GM12801 (cell line): ENCODE results near the gene PLCB4.

Source experiments
- CTCF ChIP-seq: IDR thresholded peaks from one replicate; pipeline ENCODE4 v1.5.1; 2011; ENCODE audit warnings: control low read depth; ENCODE audit not compliant: insufficient read length; ENCODE audit errors: extremely low read depth

The PLCB4 gene

DNA sequence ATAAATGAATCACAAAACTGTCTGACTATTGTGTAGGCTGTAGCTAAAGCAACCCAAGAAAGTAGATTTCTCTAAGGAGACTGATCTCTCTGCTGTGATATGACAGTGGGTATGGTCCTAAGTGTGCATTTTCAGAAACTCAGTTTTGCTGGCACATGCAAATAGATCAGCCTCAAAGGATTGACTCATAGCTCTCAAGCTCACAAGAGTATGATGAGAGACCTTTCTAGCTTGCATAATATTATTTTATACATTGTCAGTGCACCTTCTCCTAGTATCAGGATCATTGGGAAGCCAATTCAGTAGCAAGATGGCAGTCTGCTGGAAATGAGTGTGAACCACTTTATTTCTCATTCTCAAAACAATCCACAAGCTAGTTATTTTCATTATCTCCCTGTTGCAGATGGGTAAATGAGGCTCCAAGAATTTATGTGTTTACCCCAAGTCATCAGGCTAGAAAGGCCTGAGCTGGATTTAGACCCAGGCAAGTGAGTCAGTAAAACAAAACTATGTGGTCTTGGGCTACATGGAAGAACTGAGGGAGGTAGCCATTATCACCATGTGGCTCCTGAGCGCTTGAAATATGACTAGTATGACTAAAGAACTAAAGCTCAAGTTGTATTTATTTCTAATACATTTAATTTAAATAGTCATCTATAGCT lies 27.9 kb upstream of the PLCB4 start:
- TF ChIP-seq CTCF, result no peak

- TF ChIP-seq CTCF, result no peak
Observed at GRCh38 chr20:9043364-9043763, 25.5 kb upstream of the PLCB4 start.

- no peak for TF ChIP-seq CTCF
Observed at GRCh38 chr20:9051508-9051907, 17.4 kb upstream of the PLCB4 start.

- TF ChIP-seq CTCF, result no peak
Observed at GRCh38 chr20:9052136-9052535, 16.8 kb upstream of the PLCB4 start.

DNA sequence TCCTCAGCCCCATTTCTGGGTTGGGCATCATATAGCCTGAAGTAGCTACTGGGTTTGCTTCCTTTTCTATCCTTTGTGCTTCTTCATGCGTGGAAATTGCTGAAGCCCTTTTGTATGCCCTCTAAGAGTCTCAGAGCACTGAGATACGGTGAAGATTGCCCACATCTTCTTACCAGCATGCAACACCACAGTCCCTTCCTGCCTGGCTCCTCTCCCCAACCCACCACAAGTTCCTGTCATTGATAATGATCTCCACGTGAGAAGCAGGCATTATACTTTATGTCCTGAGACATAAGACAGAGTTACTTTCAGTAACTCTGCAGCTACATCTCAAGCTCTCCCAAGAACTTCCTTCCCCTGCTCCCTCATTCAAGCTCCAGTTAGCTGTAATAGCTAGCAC lies 15.8 kb upstream of the PLCB4 start:
- no peak for TF ChIP-seq CTCF

GRCh38 chr20:9054176-9054575 lies 14.7 kb upstream of the PLCB4 start:
- TF ChIP-seq CTCF, result no peak

GRCh38 chr20:9059931-9060330 lies 9.0 kb upstream of the PLCB4 start:
- TF ChIP-seq CTCF, result no peak

GRCh38 chr20:9061434-9061833 lies 7.5 kb upstream of the PLCB4 start:
- TF ChIP-seq CTCF, result no peak
